ENCODE data around the gene AKT1S1. TPM values are rescaled to one million over a fixed set of nuclear protein-coding genes. Genes with fewer than 3 reads are reported as not detected.

The AKT1S1 gene
- total and polyA plus RNA-seq, 2 of the 13 experiments (the other 11 are each of a cell fraction or from before 2014, with no cell fraction given) = 13.5 to 27.8 TPM

- TF ChIP-seq AFF4 (CRISPR knock-in tag; IDR thresholded peaks at IDR 0.05) (no peak), JUNB (CRISPR knock-in tag; IDR thresholded peaks at IDR 0.05; ENCODE audit: borderline replicate concordance) (no peak), ZNF20 (CRISPR knock-in tag; IDR thresholded peaks at IDR 0.05) (no peak), CTCF (CRISPR knock-in tag; IDR thresholded peaks at IDR 0.05) (no peak), TEF (CRISPR knock-in tag; IDR thresholded peaks at IDR 0.05) (no peak), ZNF407 (CRISPR knock-in tag; IDR thresholded peaks at IDR 0.05; ENCODE audit: not compliant biosample characterization) (no peak), ZNF691 (CRISPR knock-in tag; IDR thresholded peaks at IDR 0.05; ENCODE audit: borderline replicate concordance, low read depth) (no peak), ZNF615 (CRISPR knock-in tag; IDR thresholded peaks at IDR 0.05; ENCODE audit: borderline replicate concordance) (no peak), ZNF30 (CRISPR knock-in tag; IDR thresholded peaks at IDR 0.05) (no peak), E2F1 (CRISPR knock-in tag; IDR thresholded peaks at IDR 0.05) (no peak), RORA (CRISPR knock-in tag; IDR thresholded peaks at IDR 0.05) (no peak), ZFYVE20 (CRISPR knock-in tag; IDR thresholded peaks at IDR 0.05; ENCODE audit: borderline replicate concordance, low read depth) (no peak)
Measured at GRCh38 chr19:49833599-49833998, 43.6 kb downstream of the AKT1S1 start (continued).
